Measurements from ENCODE around the gene TLNRD1. TPM values are rescaled to one million over a fixed set of nuclear protein-coding genes. Genes with fewer than 3 reads are reported as not detected.

Gene TLNRD1
- total RNA-seq, 1 experiment from 2014 or later, result 19.3 TPM

- H4K8ac ChIP-seq (replicated peaks; ENCODE audit: insufficient read length, low read depth, low read length), result no peak overlapping the region
- H3T11ph ChIP-seq (ENCODE audit: low read length), result no peak overlapping the region
- no peak overlapping the region for H2BK120ac ChIP-seq (ENCODE audit: low read depth, low read length, poor library complexity, severe bottlenecking)
- H3K9ac ChIP-seq (ENCODE audit: extremely low read depth, insufficient read length, low read length), result no peak overlapping the region
- H4K20me1 ChIP-seq (ENCODE audit: control insufficient read depth, insufficient read depth, insufficient read length), result no peaks in the 10 kb centered on the region
- H3K56ac ChIP-seq (ENCODE audit: insufficient read length, low read depth, low read length), result no peak overlapping the region
- no peak overlapping the region for H2AFZ ChIP-seq (ENCODE audit: low read length)
- no peaks in the 10 kb centered on the region for H3K27me3 ChIP-seq (ENCODE audit: insufficient read depth, low read length)
- H3K4me2 ChIP-seq (ENCODE audit: insufficient read depth, insufficient read length, low read length), result no peak overlapping the region
- H2BK5ac ChIP-seq (ENCODE audit: insufficient read length, low read length), result no peak overlapping the region
- WGBS (ENCODE audit: extremely low coverage, insufficient read length, low lambda C conversion rate), result no CpG with 5 or more reads among the region's 2 CpGs
- H3K36me3 Mint-ChIP-seq (ENCODE audit: insufficient read depth in 1 of 3, low read depth in 3 of 3), result peaks cover 20 to 39% (median 39%) of the 10 kb centered on the region in 3 experiments
- no peak overlapping the region for H2BK15ac ChIP-seq (ENCODE audit: low read depth, low read length)
- H3K27ac ChIP-seq (ENCODE audit: insufficient read length, low read depth, low read length), result no peak overlapping the region
- no peak overlapping the region for H3K23ac ChIP-seq (ENCODE audit: insufficient read length, low read depth, low read length)
- no peak for DNase-seq
- H2BK20ac ChIP-seq (ENCODE audit: low read depth, low read length, poor library complexity, severe bottlenecking), result no peak overlapping the region
- TF ChIP-seq CTCF (conservative IDR thresholded peaks at IDR 0.05), result peak; percentile 50; the same call in 2 of the 3 replicates
- no peak overlapping the region for H3K18ac ChIP-seq (ENCODE audit: insufficient read length, low read depth, low read length)
- H3K9me3 Mint-ChIP-seq, result no peaks in the 10 kb centered on the region
- H3K4me3 Mint-ChIP-seq, result no peak overlapping the region
- peak overlapping the region in 1 of 3 experiments; percentile 18; a peak in 1 of 7 replicates for H3K27ac Mint-ChIP-seq
- no peaks in the 10 kb centered on the region for H3K27me3 Mint-ChIP-seq (ENCODE audit: low read depth)
- no peaks in the 10 kb centered on the region for H3K9me3 ChIP-seq (ENCODE audit: control insufficient read depth, low read depth, low read length)
- H3K14ac ChIP-seq (ENCODE audit: insufficient read depth, low read length), result no peak overlapping the region
- peaks cover 29 to 30% of the 10 kb centered on the region in 2 experiments for H3K4me1 Mint-ChIP-seq
- H2BK12ac ChIP-seq (ENCODE audit: insufficient read length, low read depth, low read length), result no peak overlapping the region
- no peaks in the 10 kb centered on the region for H3K23me2 ChIP-seq (ENCODE audit: insufficient read length, low read depth, low read length, poor library complexity, severe bottlenecking)
- no peak overlapping the region for H4K5ac ChIP-seq (ENCODE audit: insufficient read length, low read depth, low read length)
- H3K79me2 ChIP-seq (ENCODE audit: insufficient read depth, low read length), result peaks cover 20% of the 10 kb centered on the region; the same call in 1 of the 2 replicates
- no peak overlapping the region for H3K4ac ChIP-seq (ENCODE audit: low read depth, low read length)
- no peak overlapping the region for H2AK5ac ChIP-seq (ENCODE audit: insufficient read length, low read length)
- H4K91ac ChIP-seq (ENCODE audit: insufficient read length, low read depth, low read length), result no peak overlapping the region
- peaks cover 17% of the 10 kb centered on the region for H3K79me1 ChIP-seq (ENCODE audit: insufficient read depth, low read depth, low read length, poor library complexity, severe bottlenecking)
- peaks cover 2% of the 10 kb centered on the region; the same call in 1 of the 2 replicates for H3K4me1 ChIP-seq (ENCODE audit: insufficient read depth, low read length)
These were observed 18.5 kb upstream of the TLNRD1 start for GRCh38 chr15:80982205-80982604.
